Body of pancreas (tissue), 4 donors: ENCODE results near the gene LRRFIP2.

Source experiments
- CTCF ChIP-seq, 7 experiments: fragments of 450-650 bp in 4 of 7; fragments of 200-600 bp in 3 of 7; sonication (generic) in 3 of 7; IDR thresholded peaks; one replicate each; pipeline ENCODE4 v1.5.1; 2016 to 2019; ENCODE audit warnings: antibody characterized with exemption in 7 of 7
- POLR2A ChIP-seq, 3 donors: fragments of 450-650 bp; IDR thresholded peaks; one replicate each; pipeline ENCODE4 v1.6.1; 2016; ENCODE audit warnings: antibody characterized with exemption in 3 of 3, mild to moderate bottlenecking in 2 of 3

GRCh38 chr3:37114251-37115145 is 59.9 kb downstream of the LRRFIP2 start:
- TF ChIP-seq POLR2A (IDR thresholded peaks at IDR 0.05) (no peak), CTCF (IDR thresholded peaks at IDR 0.05) (no peak)
